Thoracic aorta (tissue), 2 donors: Measurements from ENCODE around the gene NSMCE1. TPM values are rescaled to one million over a fixed set of nuclear protein-coding genes. Genes with fewer than 3 reads are reported as not detected.

ENCODE experiments used
- ATAC-seq: fragments of 150-250 bp; one replicate; pipeline ENCODE4 v1.8.0; 2017; ENCODE audit warnings: low read depth; ENCODE audit not compliant: insufficient number of reproducible peaks, low FRiP score
- DNase-seq: peaks from one replicate; pipeline ENCODE4 v3.0.0-alpha.2; 2020; ENCODE audit warnings: low spot score
- H3K27ac ChIP-seq, 2 donors: fragments of 200-600 bp; sonication (generic); 1 replicate in 1 of 2; 2 replicates in 1 of 2; pipeline ENCODE4 v1.5.1; 2016; ENCODE audit warnings: mild to moderate bottlenecking in 2 of 2, moderate library complexity in 2 of 2
- H3K27me3 ChIP-seq: fragments of 200-600 bp; sonication (generic); replicated peaks from 2 replicates; pipeline ENCODE4 v1.6.0; 2016; ENCODE audit warnings: mild to moderate bottlenecking; ENCODE audit not compliant: insufficient read depth
- H3K36me3 ChIP-seq: fragments of 200-600 bp; sonication (generic); one replicate; pipeline ENCODE4 v1.5.1; 2016
- H3K4me1 ChIP-seq, 2 donors: fragments of 200-600 bp; sonication (generic); 1 replicate in 1 of 2; 2 replicates in 1 of 2; pipeline versions ENCODE4 v1.5.1 to v1.6.0; 2016; ENCODE audit warnings: low read depth in 2 of 2, mild to moderate bottlenecking in 1 of 2; ENCODE audit not compliant: control insufficient read depth in 1 of 2
- H3K4me3 ChIP-seq: fragments of 200-600 bp; sonication (generic); 2 replicates; pipeline ENCODE4 v1.5.1; 2016; ENCODE audit warnings: mild to moderate bottlenecking
- H3K9me3 ChIP-seq: fragments of 200-600 bp; sonication (generic); 2 replicates; pipeline ENCODE4 v1.5.1; 2016
- CTCF ChIP-seq: fragments of 200-600 bp; sonication (generic); IDR thresholded peaks from one replicate; pipeline ENCODE4 v1.5.1; 2019; ENCODE audit warnings: antibody characterized with exemption
- total RNA-seq, 2 donors: library from RNA; depleted of rRNA; stranded (reverse); fragments of >200 nt; gene quantifications; one replicate each; pipeline versions ENCODE4 v1.1.0 to v1.2.3, GENCODE V29; 2016

Gene NSMCE1
- total RNA-seq, 2 donors from 2014 or later = 23.8 to 44.5 TPM

- no peak for ATAC-seq
- no peaks in the 10 kb centered on the region for H3K9me3 ChIP-seq
- H3K36me3 ChIP-seq = no peaks in the 10 kb centered on the region
- no peak for DNase-seq
- H3K4me3 ChIP-seq = no peak overlapping the region
- no peaks in the 10 kb centered on the region for H3K27me3 ChIP-seq
- no peak overlapping the region for H3K27ac ChIP-seq
- no peak for TF ChIP-seq CTCF
- peaks cover 5% of the 10 kb centered on the region in 2 donors for H3K4me1 ChIP-seq
Measured at GRCh38 chr16:27308792-27309191, 40.2 kb upstream of the NSMCE1 start.

- no peaks in the 10 kb centered on the region for H3K4me1 ChIP-seq
- H3K9me3 ChIP-seq = no peaks in the 10 kb centered on the region
- ATAC-seq (no peak), DNase-seq (no peak)
- H3K4me3 ChIP-seq = no peak overlapping the region
- H3K27me3 ChIP-seq = no peaks in the 10 kb centered on the region
- H3K36me3 ChIP-seq = no peaks in the 10 kb centered on the region
- no peak overlapping the region for H3K27ac ChIP-seq
- no peak for TF ChIP-seq CTCF
Measured at GRCh38 chr16:27305839-27306442, 37.4 kb upstream of the NSMCE1 start.

GRCh38 chr16:27304881-27305745 lies 36.5 kb upstream of the NSMCE1 start:
- no peak for ATAC-seq
- Histone ChIP-seq H3K9me3 (no peaks in the 10 kb centered on the region), H3K4me3 (no peak overlapping the region), H3K27me3 (no peaks in the 10 kb centered on the region), H3K27ac (no peak overlapping the region), H3K36me3 (no peaks in the 10 kb centered on the region), H3K4me1 (no peaks in the 10 kb centered on the region)
- no peak for DNase-seq
- no peak for TF ChIP-seq CTCF

GRCh38 chr16:27304102-27304501 lies 35.5 kb upstream of the NSMCE1 start:
- no peak overlapping the region for H3K27ac ChIP-seq
- no peaks in the 10 kb centered on the region for H3K27me3 ChIP-seq
- no peaks in the 10 kb centered on the region for H3K36me3 ChIP-seq
- no peak for TF ChIP-seq CTCF
- H3K4me3 ChIP-seq = no peak overlapping the region
- ATAC-seq (no peak), DNase-seq (no peak)
- H3K9me3 ChIP-seq = no peaks in the 10 kb centered on the region
- no peaks in the 10 kb centered on the region for H3K4me1 ChIP-seq

GRCh38 chr16:27303256-27304100 lies 34.9 kb upstream of the NSMCE1 start:
- H3K4me1 ChIP-seq = no peaks in the 10 kb centered on the region
- H3K27ac ChIP-seq = no peak overlapping the region
- no peaks in the 10 kb centered on the region for H3K36me3 ChIP-seq
- H3K27me3 ChIP-seq = no peaks in the 10 kb centered on the region
- H3K4me3 ChIP-seq = no peak overlapping the region
- ATAC-seq (no peak), DNase-seq (no peak)
- no peaks in the 10 kb centered on the region for H3K9me3 ChIP-seq
- no peak for TF ChIP-seq CTCF
